WTC11 (cell line): Measurements from ENCODE around the gene CHST5. TPM values are rescaled to one million over a fixed set of nuclear protein-coding genes. Genes with fewer than 3 reads are reported as not detected.

Experiments
- ATAC-seq: fragments of 200-7000 bp; cut with Tn5 transposase; 2 replicates; pipeline ENCODE4 v1.10.0; 2021; ENCODE audit warnings: mild to moderate bottlenecking, moderate library complexity
- CTCF ChIA-PET: fragments of 300-600 bp; sonication (Branson Sonifier 250); formaldehyde crosslinking; loops from one replicate; lab custom pipeline; 2021; ENCODE audit warnings: antibody characterized with exemption; lab: Charles Lee
- POLR2A ChIA-PET: fragments of 350-600 bp; sonication (Branson Sonifier 250); formaldehyde crosslinking; loops from one replicate; lab custom pipeline; 2021; ENCODE audit warnings: antibody characterized with exemption; lab: Charles Lee
- DNase-seq: peaks from one replicate; pipeline ENCODE4 v3.0.0; 2021; ENCODE audit warnings: low spot score
- H3K27ac Mint-ChIP-seq: 2 replicates; pipeline ENCODE4 v1.8.0; 2021; ENCODE audit warnings: mixed read lengths
- H3K27me3 Mint-ChIP-seq: 2 replicates; pipeline ENCODE4 v1.8.0; 2021; ENCODE audit warnings: low read depth, mild to moderate bottlenecking, moderate library complexity, mixed read lengths
- H3K36me3 Mint-ChIP-seq: 2 replicates; pipeline ENCODE4 v1.8.0; 2021; ENCODE audit warnings: mixed read lengths
- H3K4me1 Mint-ChIP-seq: 2 replicates; pipeline ENCODE4 v1.8.0; 2022; ENCODE audit warnings: mixed read lengths
- H3K4me3 Mint-ChIP-seq: 2 replicates; pipeline ENCODE4 v1.8.0; 2021; ENCODE audit warnings: mild to moderate bottlenecking, moderate library complexity, mixed read lengths
- H3K9me3 Mint-ChIP-seq: 2 replicates; pipeline ENCODE4 v1.8.0; 2021; ENCODE audit warnings: mixed read lengths
- ARID4B ChIP-seq: sonication (generic); formaldehyde crosslinking; IDR thresholded peaks from 2 replicates; pipeline ENCODE4 v1.8.0; 2023; ENCODE audit warnings: missing genetic modification reagents, mild to moderate bottlenecking, borderline replicate concordance
- CBFB ChIP-seq: sonication (generic); formaldehyde crosslinking; IDR thresholded peaks from 2 replicates; pipeline ENCODE4 v1.8.1; 2022; ENCODE audit warnings: mild to moderate bottlenecking, low read depth, missing genetic modification reagents
- FOXJ3 ChIP-seq: sonication (generic); formaldehyde crosslinking; IDR thresholded peaks from 2 replicates; pipeline ENCODE4 v1.9.0; 2021; ENCODE audit warnings: missing genetic modification reagents, mild to moderate bottlenecking, borderline replicate concordance
- FOXP1 ChIP-seq: sonication (generic); formaldehyde crosslinking; IDR thresholded peaks from 2 replicates; pipeline ENCODE4 v1.8.0; 2022; ENCODE audit warnings: missing genetic modification reagents, mild to moderate bottlenecking, moderate library complexity, borderline replicate concordance
- IRF2 ChIP-seq: sonication (generic); formaldehyde crosslinking; IDR thresholded peaks from 2 replicates; pipeline ENCODE4 v1.8.0; 2022; ENCODE audit warnings: low read depth, missing genetic modification reagents, borderline replicate concordance
- MLX ChIP-seq: sonication (generic); formaldehyde crosslinking; IDR thresholded peaks from 2 replicates; pipeline ENCODE4 v1.8.1; 2023; ENCODE audit warnings: mild to moderate bottlenecking, missing genetic modification reagents, moderate library complexity
- MXD4 ChIP-seq: fragments of 250-450 bp; sonication (Bioruptor Pico); IDR thresholded peaks from 2 replicates; pipeline ENCODE4 v1.8.0; 2021; ENCODE audit warnings: mild to moderate bottlenecking, moderate library complexity, borderline replicate concordance
- NR1H2 ChIP-seq: sonication (generic); formaldehyde crosslinking; IDR thresholded peaks from 2 replicates; pipeline ENCODE4 v1.9.0; 2021; ENCODE audit warnings: mild to moderate bottlenecking, moderate library complexity, missing genetic modification reagents
- PRDM15 ChIP-seq: sonication (generic); formaldehyde crosslinking; IDR thresholded peaks from 2 replicates; pipeline ENCODE4 v1.8.0; 2022; ENCODE audit warnings: missing genetic modification reagents
- SP1 ChIP-seq: sonication (generic); formaldehyde crosslinking; conservative IDR thresholded peaks from 2 replicates; pipeline ENCODE4 v1.8.1; 2022; ENCODE audit warnings: missing genetic modification reagents
- TEAD4 ChIP-seq: sonication (generic); formaldehyde crosslinking; IDR thresholded peaks from 2 replicates; pipeline ENCODE4 v1.8.0; 2022; ENCODE audit warnings: mild to moderate bottlenecking, missing genetic modification reagents
- ZNF121 ChIP-seq: sonication (generic); formaldehyde crosslinking; IDR thresholded peaks from 2 replicates; pipeline ENCODE4 v1.8.0; 2023; ENCODE audit warnings: missing genetic modification reagents
- ZNF423 ChIP-seq: fragments of 250-450 bp; sonication (Bioruptor Pico); IDR thresholded peaks from 2 replicates; pipeline ENCODE4 v2.1.2; 2022; ENCODE audit warnings: mild to moderate bottlenecking, moderate library complexity
- ZNF425 ChIP-seq: fragments of 250-450 bp; sonication (Bioruptor Pico); conservative IDR thresholded peaks from 2 replicates; pipeline ENCODE4 v1.9.0; 2021; ENCODE audit warnings: mild to moderate bottlenecking
- total RNA-seq: library from RNA; stranded (reverse); gene quantifications from 3 replicates; pipeline ENCODE4 v1.2.3, GENCODE V29; 2021
- TF ChIP-seq, protein P1 (sequence below): sonication (generic); formaldehyde crosslinking; IDR thresholded peaks from 2 replicates; pipeline ENCODE4 v1.8.1; 2023; ENCODE audit warnings: mild to moderate bottlenecking, moderate library complexity, missing genetic modification reagents
- TF ChIP-seq, protein P2 (sequence below): fragments of 200-600 bp; IDR thresholded peaks from 2 replicates; pipeline ENCODE4 v1.8.0; 2022; ENCODE audit warnings: antibody characterized with exemption
- TF ChIP-seq, protein P3 (sequence below): fragments of 250-450 bp; sonication (Bioruptor Pico); IDR thresholded peaks from 2 replicates; pipeline ENCODE4 v1.9.0; 2021; ENCODE audit warnings: mild to moderate bottlenecking

The CHST5 gene
- total RNA-seq, 1 experiment from 2014 or later = not detected

DNA sequence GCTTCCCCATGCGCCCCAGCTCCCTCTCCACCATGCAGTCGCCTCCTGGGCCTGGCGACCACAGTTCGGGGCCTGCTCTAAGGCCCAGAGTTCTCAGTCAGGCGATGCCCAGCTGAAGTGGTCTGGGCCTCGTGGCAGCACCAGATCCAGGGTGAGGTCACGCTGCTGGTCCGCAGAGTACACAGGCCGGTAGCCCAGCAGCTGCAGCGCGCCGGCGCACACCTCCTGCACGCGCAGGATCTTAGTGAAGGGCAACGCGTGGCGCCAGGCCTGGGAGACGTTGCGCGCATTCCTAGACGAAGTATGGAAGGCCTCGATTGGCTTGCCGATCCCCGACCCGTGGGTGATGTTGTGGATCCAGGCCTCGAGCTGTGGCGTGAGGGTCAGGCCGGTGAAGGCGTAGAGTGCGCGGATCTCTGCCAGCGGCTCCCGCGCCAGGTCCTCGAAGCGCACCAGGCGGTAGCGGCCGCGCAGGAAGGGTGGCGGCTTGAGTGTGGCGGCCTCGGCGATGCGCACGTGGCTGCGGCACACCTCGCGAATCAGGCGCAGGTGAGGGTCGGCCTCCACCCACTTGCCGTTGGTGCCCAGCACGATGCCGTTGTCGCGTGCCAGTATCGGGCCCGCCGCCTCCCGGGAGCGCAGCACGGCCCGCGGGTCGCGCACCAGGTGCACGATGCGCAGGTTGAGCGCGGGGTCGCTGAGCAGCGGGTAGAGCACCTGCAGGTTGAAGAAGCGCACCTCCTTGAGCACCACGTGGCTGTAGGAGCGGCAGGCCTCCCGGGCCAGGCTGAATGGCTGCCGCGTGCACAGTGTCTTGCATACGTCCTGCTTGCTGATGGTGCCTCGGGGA, 6.6 kb downstream of the CHST5 start (continued):
- TF ChIP-seq, protein P1, sequence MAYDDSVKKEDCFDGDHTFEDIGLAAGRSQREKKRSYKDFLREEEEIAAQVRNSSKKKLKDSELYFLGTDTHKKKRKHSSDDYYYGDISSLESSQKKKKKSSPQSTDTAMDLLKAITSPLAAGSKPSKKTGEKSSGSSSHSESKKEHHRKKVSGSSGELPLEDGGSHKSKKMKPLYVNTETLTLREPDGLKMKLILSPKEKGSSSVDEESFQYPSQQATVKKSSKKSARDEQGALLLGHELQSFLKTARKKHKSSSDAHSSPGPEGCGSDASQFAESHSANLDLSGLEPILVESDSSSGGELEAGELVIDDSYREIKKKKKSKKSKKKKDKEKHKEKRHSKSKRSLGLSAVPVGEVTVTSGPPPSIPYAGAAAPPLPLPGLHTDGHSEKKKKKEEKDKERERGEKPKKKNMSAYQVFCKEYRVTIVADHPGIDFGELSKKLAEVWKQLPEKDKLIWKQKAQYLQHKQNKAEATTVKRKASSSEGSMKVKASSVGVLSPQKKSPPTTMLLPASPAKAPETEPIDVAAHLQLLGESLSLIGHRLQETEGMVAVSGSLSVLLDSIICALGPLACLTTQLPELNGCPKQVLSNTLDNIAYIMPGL (CRISPR knock-in tag) = no peak
- TF ChIP-seq NR1H2 (no peak), FOXJ3 (no peak), ZNF121 (CRISPR knock-in tag) (no peak), IRF2 (no peak)

DNA sequence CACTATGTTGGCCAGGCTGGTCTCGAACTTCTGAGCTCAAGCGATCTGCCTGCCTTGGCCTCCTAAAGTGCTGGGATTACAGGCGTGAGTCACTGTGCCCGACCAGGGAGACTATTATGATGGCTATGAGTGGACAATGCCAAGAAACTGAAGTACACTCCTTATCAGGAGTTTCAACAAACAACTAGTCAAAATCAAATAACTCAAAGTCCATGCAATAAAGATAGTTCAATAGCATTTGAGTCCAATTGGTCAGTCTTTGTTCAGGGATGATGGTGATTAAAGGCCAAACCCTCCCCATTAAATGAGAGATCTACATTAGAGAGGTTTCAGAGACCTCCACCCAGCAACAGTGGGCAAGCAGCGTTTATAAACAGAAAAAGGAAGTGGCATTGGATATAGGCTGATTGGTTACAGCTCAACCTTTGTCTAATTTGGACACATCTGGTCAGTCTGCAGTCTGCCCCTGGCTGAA, 8.0 kb downstream of the CHST5 start:
- Mint-ChIP-seq H3K36me3 (no peaks in the 10 kb centered on the region), H3K9me3 (peaks cover 5% of the 10 kb centered on the region; the same call in 1 of the 2 replicates), H3K4me3 (no peak overlapping the region), H3K27me3 (no peaks in the 10 kb centered on the region), H3K4me1 (no peaks in the 10 kb centered on the region), H3K27ac (no peak overlapping the region)
- ChIA-PET POLR2A (no interaction called here), CTCF (interaction anchor here (1.4 to 1.5 kb wide), 2 partner anchors 11 to 63 kb away, joined by 3 to 6 read pairs; no protein-coding TSS in a partner anchor)
- DNase-seq = no peak
- no peak for ATAC-seq
- TF ChIP-seq CBFB (CRISPR knock-in tag) (no peak), ZNF425 (CRISPR knock-in tag) (no peak), MLX (CRISPR knock-in tag) (no peak), ARID4B (CRISPR knock-in tag) (no peak), MXD4 (CRISPR knock-in tag) (no peak), SP1 (CRISPR knock-in tag) (no peak), PRDM15 (CRISPR knock-in tag) (no peak), TEAD4 (CRISPR knock-in tag) (no peak), FOXP1 (no peak), ZNF423 (CRISPR knock-in tag) (no peak)
- TF ChIP-seq, protein P2, sequence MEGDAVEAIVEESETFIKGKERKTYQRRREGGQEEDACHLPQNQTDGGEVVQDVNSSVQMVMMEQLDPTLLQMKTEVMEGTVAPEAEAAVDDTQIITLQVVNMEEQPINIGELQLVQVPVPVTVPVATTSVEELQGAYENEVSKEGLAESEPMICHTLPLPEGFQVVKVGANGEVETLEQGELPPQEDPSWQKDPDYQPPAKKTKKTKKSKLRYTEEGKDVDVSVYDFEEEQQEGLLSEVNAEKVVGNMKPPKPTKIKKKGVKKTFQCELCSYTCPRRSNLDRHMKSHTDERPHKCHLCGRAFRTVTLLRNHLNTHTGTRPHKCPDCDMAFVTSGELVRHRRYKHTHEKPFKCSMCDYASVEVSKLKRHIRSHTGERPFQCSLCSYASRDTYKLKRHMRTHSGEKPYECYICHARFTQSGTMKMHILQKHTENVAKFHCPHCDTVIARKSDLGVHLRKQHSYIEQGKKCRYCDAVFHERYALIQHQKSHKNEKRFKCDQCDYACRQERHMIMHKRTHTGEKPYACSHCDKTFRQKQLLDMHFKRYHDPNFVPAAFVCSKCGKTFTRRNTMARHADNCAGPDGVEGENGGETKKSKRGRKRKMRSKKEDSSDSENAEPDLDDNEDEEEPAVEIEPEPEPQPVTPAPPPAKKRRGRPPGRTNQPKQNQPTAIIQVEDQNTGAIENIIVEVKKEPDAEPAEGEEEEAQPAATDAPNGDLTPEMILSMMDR = no peak
- TF ChIP-seq, protein P3, sequence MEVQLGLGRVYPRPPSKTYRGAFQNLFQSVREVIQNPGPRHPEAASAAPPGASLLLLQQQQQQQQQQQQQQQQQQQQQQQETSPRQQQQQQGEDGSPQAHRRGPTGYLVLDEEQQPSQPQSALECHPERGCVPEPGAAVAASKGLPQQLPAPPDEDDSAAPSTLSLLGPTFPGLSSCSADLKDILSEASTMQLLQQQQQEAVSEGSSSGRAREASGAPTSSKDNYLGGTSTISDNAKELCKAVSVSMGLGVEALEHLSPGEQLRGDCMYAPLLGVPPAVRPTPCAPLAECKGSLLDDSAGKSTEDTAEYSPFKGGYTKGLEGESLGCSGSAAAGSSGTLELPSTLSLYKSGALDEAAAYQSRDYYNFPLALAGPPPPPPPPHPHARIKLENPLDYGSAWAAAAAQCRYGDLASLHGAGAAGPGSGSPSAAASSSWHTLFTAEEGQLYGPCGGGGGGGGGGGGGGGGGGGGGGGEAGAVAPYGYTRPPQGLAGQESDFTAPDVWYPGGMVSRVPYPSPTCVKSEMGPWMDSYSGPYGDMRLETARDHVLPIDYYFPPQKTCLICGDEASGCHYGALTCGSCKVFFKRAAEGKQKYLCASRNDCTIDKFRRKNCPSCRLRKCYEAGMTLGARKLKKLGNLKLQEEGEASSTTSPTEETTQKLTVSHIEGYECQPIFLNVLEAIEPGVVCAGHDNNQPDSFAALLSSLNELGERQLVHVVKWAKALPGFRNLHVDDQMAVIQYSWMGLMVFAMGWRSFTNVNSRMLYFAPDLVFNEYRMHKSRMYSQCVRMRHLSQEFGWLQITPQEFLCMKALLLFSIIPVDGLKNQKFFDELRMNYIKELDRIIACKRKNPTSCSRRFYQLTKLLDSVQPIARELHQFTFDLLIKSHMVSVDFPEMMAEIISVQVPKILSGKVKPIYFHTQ (CRISPR knock-in tag) = no peak
